ENCODE data around the gene LYL1. TPM values are rescaled to one million over a fixed set of nuclear protein-coding genes. Genes with fewer than 3 reads are reported as not detected.

The LYL1 gene
- total and polyA plus RNA-seq, 2 of the 4 experiments (the other 2 are of a cell fraction): 0.36 to 0.39 TPM

GRCh38 chr19:13097033-13097462 is 5.6 kb downstream of the LYL1 start:
- H3K27ac ChIP-seq (ENCODE audit: insufficient read depth, low read length): no peak overlapping the region
- no peaks in the 10 kb centered on the region for H3K9me3 ChIP-seq (ENCODE audit: control insufficient read depth, insufficient read depth, low read length)
- ChIA-PET POLR2A (ENCODE audit: unreplicated experiment) (no interaction called here), CTCF (no interaction called here)
- H2BK5ac ChIP-seq (ENCODE audit: low read depth, low read length, poor library complexity, severe bottlenecking): no peak overlapping the region
- H3K9ac ChIP-seq (ENCODE audit: low read depth, low read length): no peak overlapping the region
- peaks cover 0 to 13% of the 10 kb centered on the region in 2 experiments; a peak in 1 of 4 replicates for H3K79me1 ChIP-seq (ENCODE audit: low read depth in 1 of 2, low read length in 2 of 2)
- H2AK5ac ChIP-seq (ENCODE audit: low read depth, low read length): no peak overlapping the region
- H4K5ac ChIP-seq (ENCODE audit: low read depth, low read length): no peak overlapping the region
- H3K4me1 ChIP-seq (ENCODE audit: control insufficient read depth, insufficient read depth, low read length): peaks cover 2% of the 10 kb centered on the region; the same call in 1 of the 2 replicates
- no CpG with 5 or more reads among the region's 20 CpGs for WGBS, 2 experiments (ENCODE audit: extremely low coverage in 2 of 2, insufficient read length in 1 of 2)
- DNase-seq (no peak), ATAC-seq (ENCODE audit: low read depth) (no peak)
- no peak overlapping the region for H3K4me2 ChIP-seq (ENCODE audit: low read depth, low read length)
- 0 out of 2 replicates have a peak, but pooled peaks cover 4% of the 10 kb centered on the region for H3K9me1 ChIP-seq (ENCODE audit: insufficient read depth, low read length)
- H3K23ac ChIP-seq (ENCODE audit: low read depth, low read length): no peak overlapping the region
- no peak overlapping the region for H2BK20ac ChIP-seq (ENCODE audit: low read depth, low read length)
- dilution Hi-C loops (cut with HindIII; ENCODE audit: low sequenced_read_pairs, unreplicated experiment) (no loop called here), intact Hi-C loops (cut with micrococcal nuclease) (no loop called here), in situ Hi-C loops (cut with MboI; ENCODE audit: low sequenced_read_pairs) (no loop called here)
- H3K56ac ChIP-seq (ENCODE audit: extremely low read depth, insufficient read depth, low read length): no peak overlapping the region
- no peak overlapping the region for H2BK120ac ChIP-seq (ENCODE audit: low read depth, low read length)
- H3K4me3 ChIP-seq (ENCODE audit: insufficient read depth, low read depth, low read length): no peak overlapping the region
- peaks cover 6% of the 10 kb centered on the region; the same call in 1 of the 2 replicates for H3K36me3 ChIP-seq (ENCODE audit: control insufficient read depth, insufficient read depth, low read length)
- H2AFZ ChIP-seq (replicated peaks; ENCODE audit: low read length, poor library complexity): no peak overlapping the region
- TF ChIP-seq, protein P1, sequence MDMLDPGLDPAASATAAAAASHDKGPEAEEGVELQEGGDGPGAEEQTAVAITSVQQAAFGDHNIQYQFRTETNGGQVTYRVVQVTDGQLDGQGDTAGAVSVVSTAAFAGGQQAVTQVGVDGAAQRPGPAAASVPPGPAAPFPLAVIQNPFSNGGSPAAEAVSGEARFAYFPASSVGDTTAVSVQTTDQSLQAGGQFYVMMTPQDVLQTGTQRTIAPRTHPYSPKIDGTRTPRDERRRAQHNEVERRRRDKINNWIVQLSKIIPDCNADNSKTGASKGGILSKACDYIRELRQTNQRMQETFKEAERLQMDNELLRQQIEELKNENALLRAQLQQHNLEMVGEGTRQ (IDR thresholded peaks at IDR 0.05; ENCODE audit: low read depth, low read length): no peak
- TF ChIP-seq RAD21 (IDR thresholded peaks at IDR 0.05; ENCODE audit: low read length): no peak
- TF ChIP-seq CHD1 (IDR thresholded peaks at IDR 0.05; ENCODE audit: low read depth, low read length): no peak
- no peak for TF ChIP-seq RCOR1 (IDR thresholded peaks at IDR 0.05; ENCODE audit: insufficient replicate concordance, low read length)
- no peak for TF ChIP-seq MAZ (IDR thresholded peaks at IDR 0.05; ENCODE audit: borderline replicate concordance, low read depth, low read length)
- TF ChIP-seq MAFK (IDR thresholded peaks at IDR 0.05; ENCODE audit: low read depth, low read length): no peak
- TF ChIP-seq BHLHE40 (IDR thresholded peaks at IDR 0.05; ENCODE audit: low read depth, low read length): no peak
- TF ChIP-seq FOS (IDR thresholded peaks at IDR 0.05; ENCODE audit: low read depth, low read length): no peak
- TF ChIP-seq NFE2L2 (IDR thresholded peaks at IDR 0.05; ENCODE audit: low read depth, low read length): no peak
- no peak for TF ChIP-seq CTCF (conservative IDR thresholded peaks at IDR 0.05; ENCODE audit: low read depth, low read length)
- no peak for TF ChIP-seq MXI1 (IDR thresholded peaks at IDR 0.05; ENCODE audit: borderline replicate concordance, low read depth, low read length)
- TF ChIP-seq POLR2A (IDR thresholded peaks at IDR 0.05; ENCODE audit: low read depth, low read length): no peak
- TF ChIP-seq ELK1 (IDR thresholded peaks at IDR 0.05; ENCODE audit: borderline replicate concordance, low read depth, low read length): no peak
- TF ChIP-seq SMC3 (IDR thresholded peaks at IDR 0.05; ENCODE audit: low read depth, low read length): no peak
- TF ChIP-seq RFX5 (IDR thresholded peaks at IDR 0.05; ENCODE audit: low read depth, low read length): no peak
- TF ChIP-seq CEBPB (IDR thresholded peaks at IDR 0.05; ENCODE audit: low read depth, low read length): no peak
- H3K27me3 ChIP-seq (ENCODE audit: control insufficient read depth, insufficient read depth, low read length): no peaks in the 10 kb centered on the region
- no peak overlapping the region for H3K14ac ChIP-seq (replicated peaks; ENCODE audit: low read depth, low read length)
- BruUV-seq (replicated peaks): TSS peak; percentile 83
- peaks cover 15% of the 10 kb centered on the region for H4K20me1 ChIP-seq (ENCODE audit: insufficient read depth, low read length)
- H2BK15ac ChIP-seq (ENCODE audit: low read depth, low read length): no peak overlapping the region
- no peak overlapping the region for H3K18ac ChIP-seq (ENCODE audit: low read depth, low read length)
- H3K4ac ChIP-seq (ENCODE audit: low read depth, low read length): no peak overlapping the region
- no peak overlapping the region for H4K91ac ChIP-seq (ENCODE audit: insufficient read depth, low read depth, low read length)
- no peak overlapping the region for H4K8ac ChIP-seq (ENCODE audit: low read depth in 2 of 2, low read length in 2 of 2)
- no peak overlapping the region for H2AK9ac ChIP-seq (replicated peaks; ENCODE audit: low read depth, low read length, poor library complexity)
